Transverse colon (tissue), 4 donors: Measurements from ENCODE around the gene CLEC12A. TPM values are rescaled to one million over a fixed set of nuclear protein-coding genes. Genes with fewer than 3 reads are reported as not detected.
"Not testable (repeated sequence)": the region's sequence is repeated elsewhere in the genome, so short reads cannot be mapped to it uniquely, and the experiment has no call there.

Source experiments
- DNase-seq: peaks from one replicate; pipeline ENCODE4 v3.0.0-alpha.2; 2019
- H3K27ac ChIP-seq, 4 donors: fragments of 200-600 bp; sonication (generic); 2 replicates each; pipeline ENCODE4 v1.5.1; 2016 to 2018; ENCODE audit warnings: inconsistent platforms in 4 of 4
- H3K27me3 ChIP-seq: fragments of 200-600 bp; sonication (generic); 2 replicates; pipeline ENCODE4 v1.5.1; 2017; ENCODE audit warnings: inconsistent platforms
- H3K36me3 ChIP-seq, 4 donors: fragments of 200-600 bp; sonication (generic); 2 replicates each; pipeline ENCODE4 v1.5.1; 2017 to 2019; ENCODE audit warnings: inconsistent platforms in 4 of 4
- H3K4me1 ChIP-seq, 4 donors: fragments of 200-600 bp; sonication (generic); 2 replicates each; pipeline ENCODE4 v1.5.1; 2017 to 2020; ENCODE audit warnings: inconsistent platforms in 4 of 4
- H3K4me3 ChIP-seq, 4 donors: fragments of 200-600 bp; sonication (generic); 1 replicate in 1 of 4; 2 replicates in 3 of 4; pipeline versions ENCODE4 v1.5.1 to v1.6.1; 2017 to 2019; ENCODE audit warnings: inconsistent platforms in 4 of 4
- H3K9me3 ChIP-seq, 2 donors: fragments of 200-600 bp; sonication (generic); 2 replicates each; pipeline ENCODE4 v1.5.1; 2017 to 2019; ENCODE audit warnings: inconsistent platforms in 2 of 2
- EP300 ChIP-seq: sonication (generic); formaldehyde crosslinking; IDR thresholded peaks from one replicate; pipeline ENCODE4 v1.6.1; 2017; ENCODE audit warnings: antibody characterized with exemption, low read depth
- POLR2A ChIP-seq: fragments of 450-650 bp; IDR thresholded peaks from one replicate; pipeline ENCODE4 v1.6.1; 2016; ENCODE audit warnings: antibody characterized with exemption, mild to moderate bottlenecking, moderate library complexity
- POLR2AphosphoS5 ChIP-seq, 3 donors: sonication (generic); formaldehyde crosslinking; IDR thresholded peaks; one replicate each; pipeline ENCODE4 v1.6.1; 2016; ENCODE audit warnings: antibody characterized with exemption in 3 of 3
- WGBS, 2 donors: methylation state at CpG; one replicate each; pipeline ENCODE4 v1.1.5; 2018; ENCODE audit warnings: low coverage in 1 of 2; 5-methylcytosine and 5-hydroxymethylcytosine counted together
- in situ Hi-C, 4 donors: fragments of 200-750 bp; cut with MboI; loops; one replicate each; pipeline versions ENCODE4 v1.15.0 to v1.15.1; 2017; ENCODE audit warnings: low sequenced_read_pairs in 3 of 4, low pct_ligation_motif_present in 1 of 4, low pct_unique_long_range_greater_than_20kb in 1 of 4
- intact Hi-C: fragments of 100-400 bp; cut with DNase I; formaldehyde crosslinking; loops from one replicate; pipeline ENCODE4 v1.15.1; 2023; ENCODE audit warnings: low total_unique reads
- total RNA-seq, 4 donors: library from RNA; depleted of rRNA; stranded (reverse); fragments of >200 nt; gene quantifications; one replicate each; pipeline ENCODE4 v1.1.0, GENCODE V29; 2016
- TF ChIP-seq, protein P1 (sequence below), 5 experiments: fragments of 200-600 bp in 3 of 5; fragments of 450-650 bp in 2 of 5; sonication (generic) in 3 of 5; IDR thresholded peaks; 1 replicate in 2 of 5; 2 replicates in 3 of 5; pipeline ENCODE4 v1.5.1; 2016 to 2017; ENCODE audit warnings: antibody characterized with exemption in 5 of 5, inconsistent platforms in 3 of 5, mild to moderate bottlenecking in 2 of 5, moderate library complexity in 1 of 5

The CLEC12A gene
- total RNA-seq, 4 donors from 2014 or later, result 0.27 to 1.4 TPM; not detected in 2

DNA sequence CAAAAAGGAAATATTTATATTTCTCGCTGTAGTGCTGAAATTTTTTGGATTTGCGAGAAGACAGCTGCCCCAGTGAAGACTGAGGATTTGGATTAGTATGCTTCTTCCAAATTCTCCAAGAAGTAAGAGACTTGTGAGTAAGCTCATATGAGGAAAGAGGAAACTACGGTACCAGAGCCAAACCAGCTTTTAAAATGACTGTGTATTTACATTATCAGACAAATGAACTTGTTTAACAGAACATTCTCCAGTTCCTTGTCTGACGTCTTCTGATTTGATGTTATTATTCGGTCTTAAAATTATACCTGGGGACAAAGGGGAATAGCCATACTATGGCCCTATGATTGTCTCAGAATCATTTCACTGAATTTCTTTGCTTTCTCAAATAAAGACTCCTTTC lies 47.2 kb downstream of the CLEC12A start:
- H3K4me3 ChIP-seq, result no peak overlapping the region
- no peaks in the 10 kb centered on the region for H3K36me3 ChIP-seq
- H3K9me3 ChIP-seq, result no peaks in the 10 kb centered on the region
- TF ChIP-seq, protein P1, sequence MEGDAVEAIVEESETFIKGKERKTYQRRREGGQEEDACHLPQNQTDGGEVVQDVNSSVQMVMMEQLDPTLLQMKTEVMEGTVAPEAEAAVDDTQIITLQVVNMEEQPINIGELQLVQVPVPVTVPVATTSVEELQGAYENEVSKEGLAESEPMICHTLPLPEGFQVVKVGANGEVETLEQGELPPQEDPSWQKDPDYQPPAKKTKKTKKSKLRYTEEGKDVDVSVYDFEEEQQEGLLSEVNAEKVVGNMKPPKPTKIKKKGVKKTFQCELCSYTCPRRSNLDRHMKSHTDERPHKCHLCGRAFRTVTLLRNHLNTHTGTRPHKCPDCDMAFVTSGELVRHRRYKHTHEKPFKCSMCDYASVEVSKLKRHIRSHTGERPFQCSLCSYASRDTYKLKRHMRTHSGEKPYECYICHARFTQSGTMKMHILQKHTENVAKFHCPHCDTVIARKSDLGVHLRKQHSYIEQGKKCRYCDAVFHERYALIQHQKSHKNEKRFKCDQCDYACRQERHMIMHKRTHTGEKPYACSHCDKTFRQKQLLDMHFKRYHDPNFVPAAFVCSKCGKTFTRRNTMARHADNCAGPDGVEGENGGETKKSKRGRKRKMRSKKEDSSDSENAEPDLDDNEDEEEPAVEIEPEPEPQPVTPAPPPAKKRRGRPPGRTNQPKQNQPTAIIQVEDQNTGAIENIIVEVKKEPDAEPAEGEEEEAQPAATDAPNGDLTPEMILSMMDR (IDR thresholded peaks at IDR 0.05), result no peak
- TF ChIP-seq POLR2A, result no peak
- no peak for TF ChIP-seq POLR2AphosphoS5 (IDR thresholded peaks at IDR 0.05)
- intact Hi-C loops (no loop called here), in situ Hi-C loops (no loop called here)
- 42 to 56% methylated on average over 5 of the region's 5 CpGs for WGBS, 2 donors
- DNase-seq, result no peak
- no peak overlapping the region for H3K27ac ChIP-seq
- no peaks in the 10 kb centered on the region for H3K27me3 ChIP-seq
- peaks cover 0 to 5% (median 0%) of the 10 kb centered on the region in 4 donors for H3K4me1 ChIP-seq

DNA sequence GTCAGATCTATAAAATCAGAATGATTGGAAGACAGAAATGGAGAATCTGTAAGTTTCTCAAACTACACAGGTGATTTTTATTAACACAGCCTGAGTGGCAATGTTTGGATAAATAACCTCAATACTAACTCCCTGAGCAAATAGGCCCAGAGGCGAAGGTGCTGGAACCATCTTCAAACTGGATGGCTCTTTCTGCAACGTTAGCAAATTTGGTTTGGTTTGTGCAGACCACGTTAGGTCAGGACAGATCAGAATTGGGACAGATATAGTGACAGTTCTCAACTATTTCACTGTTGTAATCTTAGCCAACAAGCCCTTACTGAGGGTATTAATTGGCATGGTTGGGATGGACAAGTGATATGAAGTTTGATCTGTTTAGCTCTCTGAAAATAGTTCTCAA lies 50.1 kb downstream of the CLEC12A start:
- no peak for DNase-seq
- Histone ChIP-seq H3K4me1 (peaks cover 0 to 5% (median 0%) of the 10 kb centered on the region in 4 donors), H3K4me3 (no peak overlapping the region), H3K36me3 (no peaks in the 10 kb centered on the region), H3K9me3 (no peaks in the 10 kb centered on the region), H3K27ac (no peak overlapping the region), H3K27me3 (no peaks in the 10 kb centered on the region)
- intact Hi-C loops (no loop called here), in situ Hi-C loops (no loop called here)
- no peak for TF ChIP-seq EP300
- no peak for TF ChIP-seq POLR2AphosphoS5 (IDR thresholded peaks at IDR 0.05)
- TF ChIP-seq, protein P1 (IDR thresholded peaks at IDR 0.05), result no peak
- TF ChIP-seq POLR2A, result no peak
- WGBS, 2 donors, result 85 to 89% methylated on average over 3 of the region's 3 CpGs

DNA sequence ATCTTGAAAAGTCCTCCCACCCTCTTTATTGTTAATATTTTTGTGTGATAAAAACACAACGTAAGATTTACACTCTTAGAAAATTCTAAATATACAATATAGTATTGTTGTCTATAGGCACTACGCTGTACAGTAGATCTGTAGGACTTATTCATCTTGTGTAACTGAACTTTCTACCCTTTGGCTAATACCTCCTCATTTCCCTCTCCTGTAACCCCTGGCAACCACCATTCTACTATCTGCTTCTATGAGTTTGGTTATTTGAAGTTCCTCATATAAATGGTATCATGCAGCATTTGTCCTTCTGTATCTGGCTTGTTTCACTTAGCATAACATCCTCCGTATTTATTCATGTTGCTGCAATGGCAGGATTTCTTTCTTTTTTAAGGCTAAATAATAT lies 54.0 kb downstream of the CLEC12A start:
- 67 to 85% methylated on average over 3 of the region's 3 CpGs for WGBS, 2 donors
- intact Hi-C loops, result no loop called here
- no peaks in the 10 kb centered on the region for H3K9me3 ChIP-seq
- TF ChIP-seq, protein P1 (IDR thresholded peaks at IDR 0.05), result no peak
- TF ChIP-seq POLR2AphosphoS5 (IDR thresholded peaks at IDR 0.05) (no peak), POLR2A (no peak), EP300 (no peak)
- H3K27ac ChIP-seq, result no peak overlapping the region
- H3K4me3 ChIP-seq, result no peak overlapping the region
- in situ Hi-C loops, result loop anchor here in 1 of 4 donors (25.0 kb wide), 1 partner anchor 112 kb away; the partner anchor contains the start of gene CLEC7A
- H3K4me1 ChIP-seq, result no peaks in the 10 kb centered on the region
- DNase-seq, result no peak
- H3K36me3 ChIP-seq, result no peaks in the 10 kb centered on the region
- H3K27me3 ChIP-seq, result no peaks in the 10 kb centered on the region

DNA sequence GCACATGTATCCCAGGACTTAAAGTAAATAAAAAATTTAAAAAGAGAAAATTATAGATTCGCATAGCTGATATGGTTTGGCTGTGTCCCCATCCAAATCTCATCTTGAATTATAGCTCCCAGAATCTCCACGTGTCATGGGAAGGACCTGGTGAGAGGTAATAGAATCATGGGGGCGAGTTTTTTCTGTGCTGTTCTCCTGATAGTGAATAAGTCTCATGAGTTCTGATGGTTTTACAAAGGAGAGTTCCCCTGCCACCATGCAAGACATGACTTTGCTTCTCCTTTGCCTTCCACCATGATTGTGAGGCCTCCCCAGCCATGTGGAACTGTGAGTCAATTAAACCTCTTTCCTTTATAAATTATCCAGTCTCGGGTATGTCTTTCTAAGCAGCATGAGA lies 55.5 kb downstream of the CLEC12A start:
- WGBS, 2 donors, result 89 to 96% methylated on average over 4 of the region's 4 CpGs
- H3K36me3 ChIP-seq, H3K4me3 ChIP-seq, intact Hi-C loops, H3K27ac ChIP-seq, H3K4me1 ChIP-seq, H3K27me3 ChIP-seq, DNase-seq, H3K9me3 ChIP-seq: not testable (repeated sequence)
- in situ Hi-C loops, result loop anchor here in 1 of 4 donors (25.0 kb wide), 1 partner anchor 111 kb away; the partner anchor contains the start of gene CLEC7A

DNA sequence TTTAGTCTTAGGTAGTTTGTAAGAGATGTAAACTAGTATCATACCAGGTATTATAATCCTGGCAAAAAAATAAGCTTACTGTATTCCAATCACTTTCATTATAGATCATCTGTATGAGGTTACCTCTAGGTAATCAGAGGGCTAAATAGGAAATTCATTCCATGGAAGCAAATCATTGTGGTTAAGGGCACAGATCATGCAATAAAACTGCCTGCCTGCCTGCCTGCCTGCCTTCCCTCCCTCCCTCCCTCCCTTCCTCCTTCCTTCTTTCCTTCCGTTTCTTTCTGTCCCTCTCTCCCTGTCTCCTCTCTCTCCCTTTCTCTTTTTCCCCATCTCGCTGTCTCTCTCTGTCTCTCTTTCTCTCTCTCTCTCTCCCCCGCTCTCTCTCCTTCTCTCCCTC lies 56.1 kb downstream of the CLEC12A start:
- H3K4me3 ChIP-seq, result no peak overlapping the region
- no peaks in the 10 kb centered on the region for H3K27me3 ChIP-seq
- no peaks in the 10 kb centered on the region for H3K9me3 ChIP-seq
- in situ Hi-C loops (loop anchor here in 1 of 4 donors (25.0 kb wide), 1 partner anchor 110 kb away; the partner anchor contains the start of gene CLEC7A), intact Hi-C loops (no loop called here)
- no peaks in the 10 kb centered on the region for H3K36me3 ChIP-seq
- H3K27ac ChIP-seq, result no peak overlapping the region
- no peaks in the 10 kb centered on the region for H3K4me1 ChIP-seq
- 64 to 76% methylated on average over 3 of the region's 3 CpGs for WGBS, 2 donors
- TF ChIP-seq, protein P1 (IDR thresholded peaks at IDR 0.05), result no peak
- no peak for TF ChIP-seq EP300
- TF ChIP-seq POLR2A, result no peak
- TF ChIP-seq POLR2AphosphoS5 (IDR thresholded peaks at IDR 0.05), result no peak
- no peak for DNase-seq
